ENCODE data around the gene GRIK4. TPM values are rescaled to one million over a fixed set of nuclear protein-coding genes. Genes with fewer than 3 reads are reported as not detected.

The GRIK4 gene
- total and polyA plus RNA-seq, 4 donors, result 0.05 to 0.25 (median 0.06) TPM; not detected in 1

DNA sequence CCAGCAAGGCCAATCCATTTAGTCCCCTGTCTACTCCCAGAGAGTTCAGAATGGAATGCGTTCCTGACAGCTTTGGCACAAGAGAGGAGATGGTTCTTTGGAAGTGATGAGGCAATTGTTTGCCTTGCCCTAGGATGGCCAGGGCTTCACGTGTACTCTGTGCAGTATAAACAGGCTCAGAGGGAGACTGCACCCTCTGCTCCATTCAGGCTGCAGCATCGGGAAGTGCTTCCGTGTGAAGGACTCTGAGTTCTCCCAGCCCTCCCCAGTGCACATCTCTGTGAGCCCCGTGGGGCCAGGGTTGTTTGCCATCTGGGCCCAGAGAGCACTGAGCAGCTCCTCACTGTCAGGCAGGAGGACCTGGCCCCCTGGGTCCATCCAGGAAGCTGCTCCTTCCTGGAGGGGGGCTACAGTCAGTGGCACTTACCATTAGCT, 297.1 kb downstream of the GRIK4 start:
- Histone ChIP-seq H3K36me3 (ENCODE audit: control insufficient read depth in 4 of 4, insufficient read depth in 3 of 4, low read depth in 1 of 4, low read length in 3 of 4) (no peaks in the 10 kb centered on the region), H3K4me3 (ENCODE audit: low read depth in 1 of 3, low read length in 3 of 3) (no peak overlapping the region), H3K4me1 (ENCODE audit: control insufficient read depth in 4 of 4, insufficient read depth in 4 of 4, low read length in 3 of 4) (peaks cover 4 to 12% (median 9%) of the 10 kb centered on the region in 4 donors), H3K9ac (ENCODE audit: low read depth in 1 of 2, low read length in 2 of 2) (no peak overlapping the region), H3K27ac (ENCODE audit: low read depth in 1 of 2, low read length in 2 of 2) (no peak overlapping the region), H3K9me3 (ENCODE audit: control insufficient read depth in 4 of 4, low read length in 3 of 4) (no peaks in the 10 kb centered on the region), H3K27me3 (ENCODE audit: control insufficient read depth in 4 of 4, insufficient read depth in 4 of 4, low read length in 3 of 4) (no peaks in the 10 kb centered on the region)
- TF ChIP-seq NR2F2 (IDR thresholded peaks at IDR 0.05) (no peak), HNF4A (conservative IDR thresholded peaks at IDR 0.05) (peak; percentile 68 to 82), GABPA (IDR thresholded peaks at IDR 0.05 in 1 of 2, conservative IDR thresholded peaks at IDR 0.05 in 1 of 2) (peak in 1 of 2 donors; percentile 40), TAF1 (conservative IDR thresholded peaks at IDR 0.05) (no peak), RXRA (IDR thresholded peaks at IDR 0.05) (peak; percentile 73 to 90), JUND (IDR thresholded peaks at IDR 0.05) (peak in 1 of 2 donors; percentile 58), FOXA2 (IDR thresholded peaks at IDR 0.05) (peak; percentile 82), EGR1 (IDR thresholded peaks at IDR 0.05; ENCODE audit: low read depth in 2 of 2) (peak in 1 of 2 donors; percentile 59), YY1 (IDR thresholded peaks at IDR 0.05) (peak; percentile 71), HNF4G (IDR thresholded peaks at IDR 0.05) (no peak), SP1 (IDR thresholded peaks at IDR 0.05) (peak; percentile 65), RAD21 (IDR thresholded peaks at IDR 0.05) (peak in 1 of 2 donors; percentile 49), FOXA1 (IDR thresholded peaks at IDR 0.05) (peak; percentile 77)
- TF ChIP-seq, protein P1, sequence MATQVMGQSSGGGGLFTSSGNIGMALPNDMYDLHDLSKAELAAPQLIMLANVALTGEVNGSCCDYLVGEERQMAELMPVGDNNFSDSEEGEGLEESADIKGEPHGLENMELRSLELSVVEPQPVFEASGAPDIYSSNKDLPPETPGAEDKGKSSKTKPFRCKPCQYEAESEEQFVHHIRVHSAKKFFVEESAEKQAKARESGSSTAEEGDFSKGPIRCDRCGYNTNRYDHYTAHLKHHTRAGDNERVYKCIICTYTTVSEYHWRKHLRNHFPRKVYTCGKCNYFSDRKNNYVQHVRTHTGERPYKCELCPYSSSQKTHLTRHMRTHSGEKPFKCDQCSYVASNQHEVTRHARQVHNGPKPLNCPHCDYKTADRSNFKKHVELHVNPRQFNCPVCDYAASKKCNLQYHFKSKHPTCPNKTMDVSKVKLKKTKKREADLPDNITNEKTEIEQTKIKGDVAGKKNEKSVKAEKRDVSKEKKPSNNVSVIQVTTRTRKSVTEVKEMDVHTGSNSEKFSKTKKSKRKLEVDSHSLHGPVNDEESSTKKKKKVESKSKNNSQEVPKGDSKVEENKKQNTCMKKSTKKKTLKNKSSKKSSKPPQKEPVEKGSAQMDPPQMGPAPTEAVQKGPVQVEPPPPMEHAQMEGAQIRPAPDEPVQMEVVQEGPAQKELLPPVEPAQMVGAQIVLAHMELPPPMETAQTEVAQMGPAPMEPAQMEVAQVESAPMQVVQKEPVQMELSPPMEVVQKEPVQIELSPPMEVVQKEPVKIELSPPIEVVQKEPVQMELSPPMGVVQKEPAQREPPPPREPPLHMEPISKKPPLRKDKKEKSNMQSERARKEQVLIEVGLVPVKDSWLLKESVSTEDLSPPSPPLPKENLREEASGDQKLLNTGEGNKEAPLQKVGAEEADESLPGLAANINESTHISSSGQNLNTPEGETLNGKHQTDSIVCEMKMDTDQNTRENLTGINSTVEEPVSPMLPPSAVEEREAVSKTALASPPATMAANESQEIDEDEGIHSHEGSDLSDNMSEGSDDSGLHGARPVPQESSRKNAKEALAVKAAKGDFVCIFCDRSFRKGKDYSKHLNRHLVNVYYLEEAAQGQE (IDR thresholded peaks at IDR 0.05), result no peak
- TF ChIP-seq, protein P2, sequence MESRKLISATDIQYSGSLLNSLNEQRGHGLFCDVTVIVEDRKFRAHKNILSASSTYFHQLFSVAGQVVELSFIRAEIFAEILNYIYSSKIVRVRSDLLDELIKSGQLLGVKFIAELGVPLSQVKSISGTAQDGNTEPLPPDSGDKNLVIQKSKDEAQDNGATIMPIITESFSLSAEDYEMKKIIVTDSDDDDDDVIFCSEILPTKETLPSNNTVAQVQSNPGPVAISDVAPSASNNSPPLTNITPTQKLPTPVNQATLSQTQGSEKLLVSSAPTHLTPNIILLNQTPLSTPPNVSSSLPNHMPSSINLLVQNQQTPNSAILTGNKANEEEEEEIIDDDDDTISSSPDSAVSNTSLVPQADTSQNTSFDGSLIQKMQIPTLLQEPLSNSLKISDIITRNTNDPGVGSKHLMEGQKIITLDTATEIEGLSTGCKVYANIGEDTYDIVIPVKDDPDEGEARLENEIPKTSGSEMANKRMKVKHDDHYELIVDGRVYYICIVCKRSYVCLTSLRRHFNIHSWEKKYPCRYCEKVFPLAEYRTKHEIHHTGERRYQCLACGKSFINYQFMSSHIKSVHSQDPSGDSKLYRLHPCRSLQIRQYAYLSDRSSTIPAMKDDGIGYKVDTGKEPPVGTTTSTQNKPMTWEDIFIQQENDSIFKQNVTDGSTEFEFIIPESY (IDR thresholded peaks at IDR 0.05), result peak; percentile 29
- TF ChIP-seq, protein P3, sequence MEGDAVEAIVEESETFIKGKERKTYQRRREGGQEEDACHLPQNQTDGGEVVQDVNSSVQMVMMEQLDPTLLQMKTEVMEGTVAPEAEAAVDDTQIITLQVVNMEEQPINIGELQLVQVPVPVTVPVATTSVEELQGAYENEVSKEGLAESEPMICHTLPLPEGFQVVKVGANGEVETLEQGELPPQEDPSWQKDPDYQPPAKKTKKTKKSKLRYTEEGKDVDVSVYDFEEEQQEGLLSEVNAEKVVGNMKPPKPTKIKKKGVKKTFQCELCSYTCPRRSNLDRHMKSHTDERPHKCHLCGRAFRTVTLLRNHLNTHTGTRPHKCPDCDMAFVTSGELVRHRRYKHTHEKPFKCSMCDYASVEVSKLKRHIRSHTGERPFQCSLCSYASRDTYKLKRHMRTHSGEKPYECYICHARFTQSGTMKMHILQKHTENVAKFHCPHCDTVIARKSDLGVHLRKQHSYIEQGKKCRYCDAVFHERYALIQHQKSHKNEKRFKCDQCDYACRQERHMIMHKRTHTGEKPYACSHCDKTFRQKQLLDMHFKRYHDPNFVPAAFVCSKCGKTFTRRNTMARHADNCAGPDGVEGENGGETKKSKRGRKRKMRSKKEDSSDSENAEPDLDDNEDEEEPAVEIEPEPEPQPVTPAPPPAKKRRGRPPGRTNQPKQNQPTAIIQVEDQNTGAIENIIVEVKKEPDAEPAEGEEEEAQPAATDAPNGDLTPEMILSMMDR (IDR thresholded peaks at IDR 0.05; ENCODE audit: low read depth, low read length, missing input control), result no peak
- TF ChIP-seq, protein P4, sequence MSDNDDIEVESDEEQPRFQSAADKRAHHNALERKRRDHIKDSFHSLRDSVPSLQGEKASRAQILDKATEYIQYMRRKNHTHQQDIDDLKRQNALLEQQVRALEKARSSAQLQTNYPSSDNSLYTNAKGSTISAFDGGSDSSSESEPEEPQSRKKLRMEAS (IDR thresholded peaks at IDR 0.05), result peak; percentile 91
- TF ChIP-seq, protein P5, sequence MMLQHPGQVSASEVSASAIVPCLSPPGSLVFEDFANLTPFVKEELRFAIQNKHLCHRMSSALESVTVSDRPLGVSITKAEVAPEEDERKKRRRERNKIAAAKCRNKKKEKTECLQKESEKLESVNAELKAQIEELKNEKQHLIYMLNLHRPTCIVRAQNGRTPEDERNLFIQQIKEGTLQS (IDR thresholded peaks at IDR 0.05), result peak; percentile 88
- 26% methylated on average over 5 of the region's 5 CpGs for WGBS
- DNase-seq (ENCODE audit: low spot score), result peak; percentile 48

All from liver (tissue), 9 donors.